B cell (primary cell): Measurements from ENCODE around the gene ABCC5. TPM values are rescaled to one million over a fixed set of nuclear protein-coding genes. Genes with fewer than 3 reads are reported as not detected.

Experiments used
- ATAC-seq: fragments of 200-7000 bp; cut with Tn5 transposase; one replicate; pipeline ENCODE4 v1.10.0; 2021; ENCODE audit warnings: low read depth, mild to moderate bottlenecking, moderate number of reproducible peaks, moderate library complexity
- CTCF ChIA-PET: fragments of 350-600 bp; sonication (Branson Sonifier 250); formaldehyde crosslinking; loops from one replicate; lab custom pipeline; 2021; ENCODE audit warnings: antibody characterized with exemption, inconsistent platforms; lab: Charles Lee
- POLR2A ChIA-PET: fragments of 350-600 bp; sonication (Branson Sonifier 250); formaldehyde crosslinking; loops from one replicate; lab custom pipeline; 2021; ENCODE audit warnings: antibody characterized with exemption; lab: Charles Lee
- DNase-seq: peaks from one replicate; pipeline ENCODE4 v3.0.0; 2013
- H2AFZ ChIP-seq: 2 replicates; pipeline ENCODE4 v1.6.1; 2012; ENCODE audit warnings: mild to moderate bottlenecking, low read depth, low read length; ENCODE audit not compliant: insufficient read depth, poor library complexity, severe bottlenecking
- H3K27ac ChIP-seq, 2 donors: 1 replicate in 1 of 2; 2 replicates in 1 of 2; pipeline ENCODE4 v1.5.1; 2012 to 2013; ENCODE audit warnings: low read length in 2 of 2, mild to moderate bottlenecking in 2 of 2, moderate library complexity in 1 of 2
- H3K27me3 ChIP-seq, 4 experiments: fragments of 200-600 bp in 1 of 4; sonication (generic) in 1 of 4; replicated peaks in 1 of 4; 1 replicate in 2 of 4; 2 replicates in 2 of 4; pipeline versions ENCODE4 v1.6.1 to v1.7.0; 2013 to 2016; ENCODE audit warnings: low read length in 3 of 4, mild to moderate bottlenecking in 2 of 4, mixed read lengths in 1 of 4, moderate library complexity in 1 of 4; ENCODE audit not compliant: insufficient read depth in 4 of 4, control insufficient read depth in 3 of 4; ENCODE audit errors: control extremely low read depth in 1 of 4
- H3K36me3 ChIP-seq, 2 experiments: replicated peaks in 1 of 2; 1 replicate in 1 of 2; 2 replicates in 1 of 2; pipeline versions ENCODE4 v1.6.1 to v1.7.1; 2013; ENCODE audit warnings: low read length in 1 of 2; ENCODE audit not compliant: insufficient read depth in 2 of 2, control insufficient read depth in 1 of 2; ENCODE audit errors: control extremely low read depth in 1 of 2, extremely low read depth in 1 of 2
- H3K4me1 ChIP-seq, 2 donors: fragments of 200-600 bp in 1 of 2; sonication (generic) in 1 of 2; 1 replicate in 1 of 2; 2 replicates in 1 of 2; pipeline versions ENCODE4 v1.5.1 to v1.6.1; 2013 to 2017; ENCODE audit warnings: low read length in 2 of 2; ENCODE audit not compliant: control insufficient read depth in 2 of 2, insufficient read depth in 2 of 2
- H3K4me2 ChIP-seq: replicated peaks from 2 replicates; pipeline ENCODE3; 2012; ENCODE audit warnings: mild to moderate bottlenecking, low read depth, low read length; ENCODE audit not compliant: poor library complexity, severe bottlenecking
- H3K4me3 ChIP-seq, 5 experiments: fragments of 200-600 bp in 1 of 5; sonication (generic) in 1 of 5; 1 replicate in 3 of 5; 2 replicates in 2 of 5; pipeline versions ENCODE4 v1.5.1 to v1.7.0; 2011 to 2016; ENCODE audit warnings: low read length in 4 of 5, mild to moderate bottlenecking in 4 of 5, low read depth in 2 of 5, control low read depth in 1 of 5, moderate library complexity in 1 of 5; ENCODE audit not compliant: insufficient read depth in 1 of 5; ENCODE audit errors: control extremely low read depth in 1 of 5, extremely low read depth in 1 of 5
- H3K79me2 ChIP-seq: fragments of 200-600 bp; sonication (generic); one replicate; pipeline ENCODE4 v1.6.0; 2016; ENCODE audit warnings: low read length; ENCODE audit not compliant: control insufficient read depth, insufficient read depth
- H3K9ac ChIP-seq: fragments of 200-600 bp; sonication (generic); 2 replicates; pipeline ENCODE4 v1.6.1; 2017; ENCODE audit warnings: mild to moderate bottlenecking, low read length, moderate library complexity
- H3K9me3 ChIP-seq, 3 donors: one replicate each; pipeline versions ENCODE4 v1.6.1 to v1.7.1; 2013; ENCODE audit warnings: low read length in 2 of 3; ENCODE audit not compliant: control insufficient read depth in 2 of 3, insufficient read depth in 1 of 3; ENCODE audit errors: control extremely low read depth in 1 of 3
- H4K20me1 ChIP-seq: 2 replicates; pipeline ENCODE4 v1.6.0; 2012; ENCODE audit warnings: mild to moderate bottlenecking, low read length; ENCODE audit not compliant: insufficient read depth, control insufficient read depth, poor library complexity, severe bottlenecking
- H3K27ac Mint-ChIP-seq: one replicate; pipeline ENCODE4 v1.8.0; 2021; ENCODE audit warnings: mixed read lengths
- H3K27me3 Mint-ChIP-seq: one replicate; pipeline ENCODE4 v1.8.0; 2021; ENCODE audit warnings: mixed read lengths
- H3K4me1 Mint-ChIP-seq: one replicate; pipeline ENCODE4 v1.8.0; 2021; ENCODE audit warnings: mixed read lengths
- H3K4me3 Mint-ChIP-seq: one replicate; pipeline ENCODE4 v1.8.0; 2021; ENCODE audit warnings: mixed read lengths
- H3K9me3 Mint-ChIP-seq: one replicate; pipeline ENCODE4 v1.8.0; 2022; ENCODE audit warnings: mixed read lengths; ENCODE audit not compliant: insufficient read depth
- EZH2 ChIP-seq: IDR thresholded peaks from 2 replicates; pipeline ENCODE4 v1.6.1; 2012; ENCODE audit warnings: borderline replicate concordance, low read depth, mild to moderate bottlenecking, moderate library complexity, low read length; ENCODE audit not compliant: insufficient read depth, poor library complexity, severe bottlenecking
- WGBS: methylation state at CpG from one replicate; pipeline ENCODE4 v1.1.5; 2013; ENCODE audit warnings: missing lambda C conversion rate; ENCODE audit not compliant: insufficient coverage; 5-methylcytosine and 5-hydroxymethylcytosine counted together
- intact Hi-C: fragments of 100-400 bp; cut with micrococcal nuclease; formaldehyde crosslinking; loops from one replicate; pipeline ENCODE4 v1.10.0; 2022
- polyA plus RNA-seq: library from polyadenylated mRNA; depleted of rRNA; stranded (reverse); fragments of >200 nt; gene quantifications from 2 replicates; pipeline ENCODE4 v1.2.3, GENCODE V29; 2012
- total RNA-seq, 2 donors: library from RNA; stranded (reverse); fragments of 120-200 nt in 1 of 2; gene quantifications; 1 replicate in 1 of 2; 2 replicates in 1 of 2; pipeline versions ENCODE4 v1.2.3 to v1.2.4, GENCODE V29; 2013 to 2022
- TF ChIP-seq, protein P1 (sequence below): fragments of 200-600 bp; IDR thresholded peaks from one replicate; pipeline ENCODE4 v1.8.0; 2022; ENCODE audit warnings: antibody characterized with exemption, mild to moderate bottlenecking

ABCC5 gene
- total and polyA plus RNA-seq, 2 donors (not counting 1 experiment from before 2014, with no cell fraction given), result 13.4 to 29.5 TPM

GRCh38 chr3:183875411-183875810 is 142.3 kb downstream of the ABCC5 start:
- no peak for TF ChIP-seq EZH2
- TF ChIP-seq, protein P1, sequence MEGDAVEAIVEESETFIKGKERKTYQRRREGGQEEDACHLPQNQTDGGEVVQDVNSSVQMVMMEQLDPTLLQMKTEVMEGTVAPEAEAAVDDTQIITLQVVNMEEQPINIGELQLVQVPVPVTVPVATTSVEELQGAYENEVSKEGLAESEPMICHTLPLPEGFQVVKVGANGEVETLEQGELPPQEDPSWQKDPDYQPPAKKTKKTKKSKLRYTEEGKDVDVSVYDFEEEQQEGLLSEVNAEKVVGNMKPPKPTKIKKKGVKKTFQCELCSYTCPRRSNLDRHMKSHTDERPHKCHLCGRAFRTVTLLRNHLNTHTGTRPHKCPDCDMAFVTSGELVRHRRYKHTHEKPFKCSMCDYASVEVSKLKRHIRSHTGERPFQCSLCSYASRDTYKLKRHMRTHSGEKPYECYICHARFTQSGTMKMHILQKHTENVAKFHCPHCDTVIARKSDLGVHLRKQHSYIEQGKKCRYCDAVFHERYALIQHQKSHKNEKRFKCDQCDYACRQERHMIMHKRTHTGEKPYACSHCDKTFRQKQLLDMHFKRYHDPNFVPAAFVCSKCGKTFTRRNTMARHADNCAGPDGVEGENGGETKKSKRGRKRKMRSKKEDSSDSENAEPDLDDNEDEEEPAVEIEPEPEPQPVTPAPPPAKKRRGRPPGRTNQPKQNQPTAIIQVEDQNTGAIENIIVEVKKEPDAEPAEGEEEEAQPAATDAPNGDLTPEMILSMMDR, result no peak
- Mint-ChIP-seq H3K4me1 (peaks cover 38% of the 10 kb centered on the region), H3K27me3 (no peaks in the 10 kb centered on the region), H3K9me3 (no peaks in the 10 kb centered on the region), H3K27ac (no peak overlapping the region), H3K4me3 (no peak overlapping the region)
- no peak overlapping the region for H3K27ac ChIP-seq
- H3K79me2 ChIP-seq, result peaks cover 89% of the 10 kb centered on the region
- intact Hi-C loops, result no loop called here
- ATAC-seq, result no peak
- H3K4me3 ChIP-seq, result no peak overlapping the region
- peaks cover 70% of the 10 kb centered on the region for H4K20me1 ChIP-seq
- ChIA-PET POLR2A (no interaction called here), CTCF (interaction anchor here (0.6 kb wide), 1 partner anchor 371 kb away, joined by 3 read pairs; no protein-coding TSS in a partner anchor)
- no peak overlapping the region for H3K9ac ChIP-seq
- peaks cover 0 to 4% of the 10 kb centered on the region in 2 experiments for H3K36me3 ChIP-seq
- H3K4me2 ChIP-seq, result no peak overlapping the region
- no peaks in the 10 kb centered on the region for H3K27me3 ChIP-seq
- H3K9me3 ChIP-seq, result no peaks in the 10 kb centered on the region
- H3K4me1 ChIP-seq, result no peaks in the 10 kb centered on the region
- H2AFZ ChIP-seq, result no peak overlapping the region
- no peak for DNase-seq

- Histone ChIP-seq H3K27ac (no peak overlapping the region), H3K4me1 (peaks cover 0 to 2% of the 10 kb centered on the region in 2 donors), H3K36me3 (peaks cover 0 to 2% of the 10 kb centered on the region in 2 experiments), H3K9me3 (no peaks in the 10 kb centered on the region), H2AFZ (no peak overlapping the region), H3K4me3 (no peak overlapping the region), H3K9ac (no peak overlapping the region), H4K20me1 (peaks cover 61% of the 10 kb centered on the region), H3K4me2 (no peak overlapping the region), H3K27me3 (no peaks in the 10 kb centered on the region), H3K79me2 (peaks cover 74% of the 10 kb centered on the region)
- POLR2A ChIA-PET, result interaction anchor here (0.6 kb wide), 1 partner anchor 14 kb away, joined by 3 read pairs; no protein-coding TSS in a partner anchor
- CTCF ChIA-PET, result interaction anchor here (0.6 kb wide), 1 partner anchor 475 kb away, joined by 4 read pairs; no protein-coding TSS in a partner anchor
- no peak overlapping the region for H3K27ac Mint-ChIP-seq
- no peaks in the 10 kb centered on the region for H3K27me3 Mint-ChIP-seq
- no peak for ATAC-seq
- no peak for DNase-seq
- TF ChIP-seq, protein P1, result no peak
- TF ChIP-seq EZH2, result no peak
- WGBS, result 100% methylated on average over 1 of the region's 3 CpGs
- intact Hi-C loops, result no loop called here
- no peak overlapping the region for H3K4me3 Mint-ChIP-seq
- H3K4me1 Mint-ChIP-seq, result peaks cover 38% of the 10 kb centered on the region
- no peaks in the 10 kb centered on the region for H3K9me3 Mint-ChIP-seq
Observed at GRCh38 chr3:183873914-183874313, 143.8 kb downstream of the ABCC5 start.
